ENCODE measurements around the gene EPHA7. TPM values are rescaled to one million over a fixed set of nuclear protein-coding genes. Genes with fewer than 3 reads are reported as not detected.

The EPHA7 gene
- total RNA-seq, 4 donors from 2014 or later: 0.07 to 0.88 (median 0.14) TPM

DNA sequence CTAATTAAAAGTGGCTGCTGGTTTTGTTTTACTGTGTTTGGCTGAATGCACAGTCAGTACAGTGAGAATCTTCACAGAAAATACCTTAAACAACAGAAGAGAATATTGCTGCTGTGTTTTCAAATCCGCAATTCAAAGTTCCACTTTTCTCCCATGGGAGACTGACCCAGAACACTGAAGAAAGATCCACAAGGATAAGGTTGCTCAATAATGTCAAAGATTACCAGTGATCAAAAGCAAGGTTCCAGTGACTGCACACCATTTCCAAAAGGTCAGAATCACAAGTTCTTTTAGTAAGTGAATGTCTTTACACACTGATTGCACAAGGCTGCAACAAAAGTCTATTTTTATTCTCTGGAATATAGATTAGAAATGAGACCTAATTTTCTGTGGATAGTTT lies 82.3 kb downstream of the EPHA7 start:
- intact Hi-C loops (cut with DNase I; ENCODE audit: low total_unique reads): no loop called here
- in situ Hi-C loops (cut with MboI; ENCODE audit: low sequenced_read_pairs in 4 of 4): no loop called here
- DNase-seq: no peak

DNA sequence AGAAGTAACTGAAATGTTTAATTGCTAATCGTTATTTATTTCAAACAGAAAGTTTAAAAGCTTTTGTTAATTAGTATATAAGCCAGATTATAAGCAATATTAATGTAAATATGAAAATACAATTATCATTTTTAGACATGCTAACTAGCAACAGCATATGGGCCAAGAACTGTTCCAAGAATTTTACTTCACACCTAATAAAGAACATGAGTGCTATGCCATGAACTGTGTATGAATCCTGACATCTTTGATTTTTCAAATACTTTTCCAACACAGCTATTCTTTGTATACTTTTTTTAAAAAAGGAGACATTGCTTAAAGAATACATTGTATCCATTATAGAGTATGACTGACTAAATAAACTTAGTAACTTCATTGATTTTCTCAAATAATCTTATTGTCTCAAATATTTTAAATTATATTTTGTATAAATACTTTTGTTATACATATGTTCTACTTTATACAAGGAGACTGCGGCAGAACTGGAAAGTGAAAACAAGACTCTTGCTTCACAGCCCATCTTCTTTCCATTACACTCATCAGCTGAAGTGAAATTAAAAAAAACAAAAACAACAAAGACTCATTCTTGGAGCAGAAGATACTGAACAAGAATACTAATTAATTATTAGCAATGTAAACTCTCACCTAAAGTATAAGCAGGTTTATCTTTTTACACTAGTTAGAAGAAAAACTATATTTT lies 89.9 kb downstream of the EPHA7 start:
- H3K4me1 ChIP-seq: no peaks in the 10 kb centered on the region
- no peak for TF ChIP-seq POLR2A (IDR thresholded peaks at IDR 0.05)
- TF ChIP-seq, protein P1, sequence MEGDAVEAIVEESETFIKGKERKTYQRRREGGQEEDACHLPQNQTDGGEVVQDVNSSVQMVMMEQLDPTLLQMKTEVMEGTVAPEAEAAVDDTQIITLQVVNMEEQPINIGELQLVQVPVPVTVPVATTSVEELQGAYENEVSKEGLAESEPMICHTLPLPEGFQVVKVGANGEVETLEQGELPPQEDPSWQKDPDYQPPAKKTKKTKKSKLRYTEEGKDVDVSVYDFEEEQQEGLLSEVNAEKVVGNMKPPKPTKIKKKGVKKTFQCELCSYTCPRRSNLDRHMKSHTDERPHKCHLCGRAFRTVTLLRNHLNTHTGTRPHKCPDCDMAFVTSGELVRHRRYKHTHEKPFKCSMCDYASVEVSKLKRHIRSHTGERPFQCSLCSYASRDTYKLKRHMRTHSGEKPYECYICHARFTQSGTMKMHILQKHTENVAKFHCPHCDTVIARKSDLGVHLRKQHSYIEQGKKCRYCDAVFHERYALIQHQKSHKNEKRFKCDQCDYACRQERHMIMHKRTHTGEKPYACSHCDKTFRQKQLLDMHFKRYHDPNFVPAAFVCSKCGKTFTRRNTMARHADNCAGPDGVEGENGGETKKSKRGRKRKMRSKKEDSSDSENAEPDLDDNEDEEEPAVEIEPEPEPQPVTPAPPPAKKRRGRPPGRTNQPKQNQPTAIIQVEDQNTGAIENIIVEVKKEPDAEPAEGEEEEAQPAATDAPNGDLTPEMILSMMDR (IDR thresholded peaks at IDR 0.05 in 4 of 5, conservative IDR thresholded peaks at IDR 0.05 in 1 of 5): no peak
- ATAC-seq (no peak), DNase-seq (no peak)
- intact Hi-C loops (cut with DNase I; ENCODE audit: low total_unique reads): no loop called here
- H3K36me3 ChIP-seq: no peaks in the 10 kb centered on the region
- H3K27me3 ChIP-seq: no peaks in the 10 kb centered on the region
- no peak overlapping the region for H3K27ac ChIP-seq
- in situ Hi-C loops (cut with MboI; ENCODE audit: low sequenced_read_pairs in 4 of 4): no loop called here
- no peaks in the 10 kb centered on the region for H3K9me3 ChIP-seq
- H3K4me3 ChIP-seq: no peak overlapping the region

More for the DNA sequence above, 82.3 kb downstream of the EPHA7 start:
- no peak overlapping the region for H3K27ac ChIP-seq
- TF ChIP-seq, protein P1 (IDR thresholded peaks at IDR 0.05 in 4 of 5, conservative IDR thresholded peaks at IDR 0.05 in 1 of 5): no peak
- no peak for TF ChIP-seq POLR2A (IDR thresholded peaks at IDR 0.05)
- H3K36me3 ChIP-seq: no peaks in the 10 kb centered on the region
- H3K4me3 ChIP-seq: no peak overlapping the region
- no peaks in the 10 kb centered on the region for H3K27me3 ChIP-seq
- ATAC-seq: no peak
- no peaks in the 10 kb centered on the region for H3K9me3 ChIP-seq
- H3K4me1 ChIP-seq: no peaks in the 10 kb centered on the region

DNA sequence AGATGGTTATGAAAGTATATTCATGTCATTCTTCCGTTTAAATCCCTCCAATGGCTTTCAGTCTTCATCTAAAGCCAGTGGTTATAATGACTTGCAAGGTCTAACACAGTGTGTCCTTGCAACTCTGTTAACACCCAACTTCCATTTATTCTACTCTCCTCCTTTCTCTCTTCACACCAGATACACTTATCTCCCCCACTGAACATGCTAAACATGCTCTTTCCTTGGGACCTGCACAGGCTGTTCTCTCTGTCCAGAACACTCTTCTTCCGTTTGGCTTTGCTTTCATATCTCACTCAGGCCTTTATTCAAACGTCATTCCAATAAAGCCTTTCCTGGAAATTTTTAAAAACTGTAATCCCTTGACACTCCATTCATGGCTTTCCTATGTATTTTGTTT lies 91.5 kb downstream of the EPHA7 start:
- DNase-seq (no peak), ATAC-seq (no peak)
- intact Hi-C loops (cut with DNase I; ENCODE audit: low total_unique reads): no loop called here
- no peak overlapping the region for H3K4me3 ChIP-seq
- in situ Hi-C loops (cut with MboI; ENCODE audit: low sequenced_read_pairs in 4 of 4): no loop called here
- H3K4me1 ChIP-seq: no peaks in the 10 kb centered on the region
- no peaks in the 10 kb centered on the region for H3K36me3 ChIP-seq
- H3K27me3 ChIP-seq: no peaks in the 10 kb centered on the region
- no peaks in the 10 kb centered on the region for H3K9me3 ChIP-seq
- H3K27ac ChIP-seq: no peak overlapping the region
- TF ChIP-seq, protein P1 (IDR thresholded peaks at IDR 0.05 in 4 of 5, conservative IDR thresholded peaks at IDR 0.05 in 1 of 5): no peak
- TF ChIP-seq POLR2A (IDR thresholded peaks at IDR 0.05): no peak

DNA sequence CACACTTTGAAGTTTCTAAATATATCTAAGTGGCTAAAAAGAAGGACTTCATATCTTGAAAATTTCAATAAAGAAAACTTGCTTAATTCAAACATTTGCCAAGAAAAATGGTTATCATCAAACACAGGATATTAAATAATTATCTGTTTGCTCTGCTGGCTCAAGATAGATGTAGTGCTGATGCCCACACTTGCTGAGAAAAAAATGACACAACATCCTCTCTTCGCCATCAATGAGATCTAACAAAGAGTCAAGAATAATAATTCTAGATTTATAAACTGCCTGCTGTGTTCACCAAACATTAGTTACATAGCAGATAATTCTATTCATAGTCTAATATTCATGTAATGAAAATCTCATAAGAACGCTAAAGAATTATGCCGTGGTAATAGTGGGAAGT lies 93.6 kb downstream of the EPHA7 start:
- in situ Hi-C loops (cut with MboI; ENCODE audit: low sequenced_read_pairs in 4 of 4): no loop called here
- Histone ChIP-seq H3K27me3 (no peaks in the 10 kb centered on the region), H3K36me3 (no peaks in the 10 kb centered on the region), H3K27ac (no peak overlapping the region), H3K4me3 (no peak overlapping the region), H3K4me1 (no peaks in the 10 kb centered on the region), H3K9me3 (no peaks in the 10 kb centered on the region)
- TF ChIP-seq, protein P1 (IDR thresholded peaks at IDR 0.05 in 4 of 5, conservative IDR thresholded peaks at IDR 0.05 in 1 of 5): no peak
- no peak for TF ChIP-seq POLR2A (IDR thresholded peaks at IDR 0.05)
- intact Hi-C loops (cut with DNase I; ENCODE audit: low total_unique reads): no loop called here
- no peak for DNase-seq
- no peak for ATAC-seq

DNA sequence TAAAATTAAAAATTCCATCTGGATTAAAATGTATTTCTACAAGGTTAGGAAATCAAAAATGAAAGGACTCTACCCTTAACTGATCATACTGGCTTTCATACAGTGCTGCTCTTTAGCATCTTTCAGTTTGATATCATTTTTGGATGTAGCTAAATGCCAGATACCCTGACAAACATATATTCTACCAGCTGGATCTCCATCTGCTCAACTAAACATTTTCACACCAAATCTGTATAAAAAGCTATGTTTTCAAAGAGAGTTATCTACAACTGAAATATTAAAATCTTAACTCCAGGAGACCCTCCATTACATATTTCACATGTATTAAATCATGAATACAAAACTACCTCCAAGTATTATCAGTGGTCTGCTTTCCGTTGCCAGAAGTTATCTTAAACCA lies 95.7 kb downstream of the EPHA7 start:
- TF ChIP-seq, protein P1 (IDR thresholded peaks at IDR 0.05 in 4 of 5, conservative IDR thresholded peaks at IDR 0.05 in 1 of 5): no peak
- TF ChIP-seq POLR2A (IDR thresholded peaks at IDR 0.05): no peak

More for the DNA sequence above, 95.7 kb downstream of the EPHA7 start:
- H3K27ac ChIP-seq: no peak overlapping the region
- no peaks in the 10 kb centered on the region for H3K36me3 ChIP-seq
- H3K27me3 ChIP-seq: no peaks in the 10 kb centered on the region
- DNase-seq (no peak), ATAC-seq (no peak)
- H3K4me3 ChIP-seq: no peak overlapping the region
- no peaks in the 10 kb centered on the region for H3K4me1 ChIP-seq
- intact Hi-C loops (cut with DNase I; ENCODE audit: low total_unique reads): no loop called here
- H3K9me3 ChIP-seq: no peaks in the 10 kb centered on the region
- in situ Hi-C loops (cut with MboI; ENCODE audit: low sequenced_read_pairs in 4 of 4): no loop called here
